OCI-LY7 (cell line): ENCODE results near the gene TPRA1. TPM values are rescaled to one million over a fixed set of nuclear protein-coding genes. Genes with fewer than 3 reads are reported as not detected.

ENCODE experiments used
- BruUV-seq: library from RNA; stranded (reverse); fragments of 400-500 nt; replicated peaks from 2 replicates; lab custom pipeline; 2021; lab: Mats Ljungman, UMichigan
- CTCF ChIA-PET: fragments of 300-600 bp; sonication (Branson Sonifier 250); formaldehyde crosslinking; loops from one replicate; lab custom pipeline; 2022; ENCODE audit warnings: antibody characterized with exemption; ENCODE audit not compliant: unreplicated experiment; lab: Charles Lee
- POLR2A ChIA-PET: fragments of 300-600 bp; sonication (Branson Sonifier 250); formaldehyde crosslinking; loops from one replicate; lab custom pipeline; 2022; ENCODE audit warnings: antibody characterized with exemption; lab: Charles Lee
- DNase-seq: peaks from one replicate; pipeline ENCODE4 v3.0.0-alpha.2; 2015; ENCODE audit warnings: low spot score
- H2AFZ ChIP-seq: fragments of 200-600 bp; sonication (generic), shearing (Covaris generic); 2 replicates; pipeline ENCODE4 v1.6.1; 2014; ENCODE audit warnings: mild to moderate bottlenecking, antibody characterized with exemption, low read length, moderate library complexity
- H3K27ac ChIP-seq: fragments of 200-600 bp; sonication (generic); 2 replicates; pipeline ENCODE4 v1.5.1; 2014; ENCODE audit warnings: mixed run types, low read depth, mild to moderate bottlenecking, moderate library complexity, low read length, inconsistent platforms; ENCODE audit not compliant: poor library complexity, severe bottlenecking
- H3K36me3 ChIP-seq: fragments of 200-600 bp; sonication (generic); 2 replicates; pipeline ENCODE4 v1.6.1; 2014; ENCODE audit warnings: mild to moderate bottlenecking, antibody characterized with exemption, low read length, moderate library complexity, mixed read lengths; ENCODE audit not compliant: insufficient read depth
- H3K4me1 ChIP-seq: fragments of 200-600 bp; sonication (generic); 2 replicates; pipeline ENCODE4 v1.5.1; 2014; ENCODE audit warnings: mild to moderate bottlenecking, low read length; ENCODE audit not compliant: insufficient read depth, poor library complexity, severe bottlenecking
- H3K4me2 ChIP-seq: fragments of 200-600 bp; sonication (generic); 2 replicates; pipeline ENCODE4 v1.6.1; 2014; ENCODE audit warnings: mild to moderate bottlenecking, low read length
- H3K4me3 ChIP-seq: fragments of 200-600 bp; sonication (generic); 2 replicates; pipeline ENCODE4 v1.5.1; 2014; ENCODE audit warnings: mild to moderate bottlenecking, low read depth, low read length; ENCODE audit not compliant: poor library complexity, severe bottlenecking
- H3K79me2 ChIP-seq: fragments of 200-600 bp; sonication (generic); 2 replicates; pipeline ENCODE4 v1.6.1; 2016; ENCODE audit warnings: low read depth, mild to moderate bottlenecking, low read length, moderate library complexity, mixed read lengths; ENCODE audit not compliant: insufficient read depth
- H3K9me2 ChIP-seq: fragments of 200-600 bp; sonication (generic); 2 replicates; pipeline ENCODE4 v1.6.1; 2016; ENCODE audit warnings: mild to moderate bottlenecking, low read length, mixed read lengths; ENCODE audit not compliant: insufficient read depth
- H3K9me3 ChIP-seq: fragments of 200-600 bp; sonication (generic); 2 replicates; pipeline ENCODE4 v1.6.1; 2014; ENCODE audit warnings: mild to moderate bottlenecking, mixed run types, low read length, mixed read lengths
- H4K20me1 ChIP-seq: fragments of 200-600 bp; sonication (generic); 2 replicates; pipeline ENCODE4 v1.6.1; 2014; ENCODE audit warnings: mild to moderate bottlenecking, antibody characterized with exemption, low read length, moderate library complexity, mixed read lengths; ENCODE audit not compliant: insufficient read depth
- CTCF ChIP-seq: fragments of 200-600 bp; sonication (generic); conservative IDR thresholded peaks from 2 replicates; pipeline ENCODE4 v1.5.1; 2014; ENCODE audit warnings: mild to moderate bottlenecking, antibody characterized with exemption, low read length, moderate library complexity, mixed read lengths
- EZH2phosphoT487 ChIP-seq: fragments of 200-600 bp; sonication (generic); IDR thresholded peaks from 2 replicates; pipeline ENCODE4 v1.6.1; 2018; ENCODE audit warnings: low read depth, borderline replicate concordance, mild to moderate bottlenecking, mixed run types, antibody characterized with exemption, low read length, moderate library complexity, mixed read lengths
- intact Hi-C: fragments of 100-400 bp; cut with micrococcal nuclease; formaldehyde crosslinking; loops from one replicate; pipeline ENCODE4 v1.10.0; 2022; ENCODE audit not compliant: unreplicated experiment
- microRNA-seq: library from miRNA; unstranded; fragments of <30 nt; microRNA quantifications from one replicate; pipeline ENCODE4 v1.2.0, GENCODE V29; 2022; ENCODE audit warnings: borderline replicate concordance
- small RNA-seq: library from RNA; depleted of rRNA; stranded (forward); fragments of <200 nt; gene quantifications from one replicate; pipeline ENCODE3, GENCODE V24; 2014
- total RNA-seq, 2 experiments: library from RNA; depleted of rRNA in 1 of 2; stranded (reverse); fragments of >200 nt in 1 of 2; shearing (Covaris generic) in 1 of 2; gene quantifications; 2 replicates each; pipeline ENCODE4 v1.2.3, GENCODE V29; 2014 to 2022

TPRA1 gene
- total RNA-seq, 2 experiments from 2014 or later: 32.3 to 51.4 TPM

- no peak for DNase-seq
Measured at GRCh38 chr3:127525373-127525772, 65.2 kb downstream of the TPRA1 start.

GRCh38 chr3:127524296-127524896 lies 66.1 kb downstream of the TPRA1 start:
- no TSS peak for BruUV-seq
- H3K79me2 ChIP-seq: no peaks in the 10 kb centered on the region
- no peaks in the 10 kb centered on the region for H3K4me1 ChIP-seq
- no peak for TF ChIP-seq EZH2phosphoT487
- TF ChIP-seq CTCF: no peak
- no peak overlapping the region for H3K4me2 ChIP-seq
- H3K4me3 ChIP-seq: no peak overlapping the region
- intact Hi-C loops: no loop called here
- POLR2A ChIA-PET: interaction anchor here (0.6 to 0.7 kb wide), 3 partner anchors 68 to 318 kb away, joined by 3 to 4 read pairs (median 3); no protein-coding TSS in a partner anchor
- H3K9me2 ChIP-seq: no peaks in the 10 kb centered on the region
- CTCF ChIA-PET: no interaction called here
- no peak overlapping the region for H2AFZ ChIP-seq
- no peaks in the 10 kb centered on the region for H4K20me1 ChIP-seq
- no peak for DNase-seq
- no peaks in the 10 kb centered on the region for H3K9me3 ChIP-seq
- H3K36me3 ChIP-seq: no peaks in the 10 kb centered on the region
- H3K27ac ChIP-seq: no peak overlapping the region

More at GRCh38 chr3:127525373-127525772, 65.2 kb downstream of the TPRA1 start:
- no peak for TF ChIP-seq EZH2phosphoT487
- TF ChIP-seq CTCF: no peak
- ChIA-PET POLR2A (interaction anchor here (0.6 kb wide), 1 partner anchor 1367 kb away, joined by 3 read pairs; no protein-coding TSS in a partner anchor), CTCF (no interaction called here)
- Histone ChIP-seq H3K9me2 (no peaks in the 10 kb centered on the region), H3K79me2 (no peaks in the 10 kb centered on the region), H3K36me3 (no peaks in the 10 kb centered on the region), H3K4me1 (no peaks in the 10 kb centered on the region), H3K4me3 (no peak overlapping the region), H3K9me3 (no peaks in the 10 kb centered on the region), H3K27ac (no peak overlapping the region), H2AFZ (no peak overlapping the region), H4K20me1 (no peaks in the 10 kb centered on the region), H3K4me2 (no peak overlapping the region)
- no TSS peak for BruUV-seq
- intact Hi-C loops: no loop called here

Small RNAs within 50 kb of the gene (microRNA-seq; reads per million reads assigned to microRNA genes)
- not detected for gene MIR6825
- 11.4 reads per million, percentile 16 among the genes with 10 or more reads in this experiment for gene MIR7976

Small RNAs within 50 kb of the gene (small RNA-seq; reads per million reads assigned to genes)
- gene AC084035.1 (not detected), gene MIR6825 (not detected), gene MIR7976 (not detected)

Other genes with a start within 250 kb of the TPRA1 start
- gene MCM2, start 7.7 kb upstream of the TPRA1 start, total RNA-seq (2014; rRNA removed; shearing (Covaris generic)): 207 and 237 TPM in 2 replicates
- gene MCM2, start 7.7 kb upstream of the TPRA1 start, total RNA-seq (2022): 218 and 234 TPM in 2 replicates
- gene PODXL2, start 38.5 kb upstream of the TPRA1 start, total RNA-seq (2014; rRNA removed; shearing (Covaris generic)): 29.4 and 37.7 TPM in 2 replicates
- 15.2 and 16.1 TPM in 2 replicates for gene PODXL2, start 38.5 kb upstream of the TPRA1 start, total RNA-seq (2022)
- 4.4 and 9.1 TPM in 2 replicates for gene ABTB1, start 82.2 kb upstream of the TPRA1 start, total RNA-seq (2014; rRNA removed; shearing (Covaris generic))
- 14.0 and 14.5 TPM in 2 replicates for gene ABTB1, start 82.2 kb upstream of the TPRA1 start, total RNA-seq (2022)
- 19.2 and 20.1 TPM in 2 replicates for gene MGLL, start 231.8 kb upstream of the TPRA1 start, total RNA-seq (2014; rRNA removed; shearing (Covaris generic))
- 17.0 and 21.6 TPM in 2 replicates for gene MGLL, start 231.8 kb upstream of the TPRA1 start, total RNA-seq (2022)